K562 (cell line): ENCODE measurements around the gene SYNCRIP. TPM values are rescaled to one million over a fixed set of nuclear protein-coding genes. Genes with fewer than 3 reads are reported as not detected.

ENCODE experiments used
- ATAC-seq: fragments of 200-7000 bp; cut with Tn5 transposase; 3 replicates; pipeline ENCODE4 v1.9.1; 2020; ENCODE audit warnings: moderate library complexity
- BruUV-seq: library from RNA; stranded (reverse); fragments of 400-500 nt; replicated peaks from 2 replicates; lab custom pipeline; 2021; lab: Mats Ljungman, UMichigan
- CTCF ChIA-PET: fragments of 300-600 bp; formaldehyde crosslinking; extraction: SDS; loops from one replicate; lab custom pipeline; 2021; ENCODE audit warnings: low intra/inter-chr PET ratio; lab: Yijun Ruan, JAX
- POLR2A ChIA-PET: fragments of 300-600, 350-650 bp; sonication (Branson Sonifier 250); formaldehyde crosslinking; extraction: SDS; loops from one replicate; lab custom pipeline; 2021; ENCODE audit warnings: antibody characterized with exemption, inconsistent platforms; lab: Yijun Ruan, JAX
- DNase-seq, 4 experiments: peaks; one replicate each; pipeline versions ENCODE4 v3.0.0 to v3.0.0-alpha.2; 2011 to 2018; ENCODE audit warnings: low spot score in 3 of 4, mixed read lengths in 3 of 4; ENCODE audit errors: extremely low read depth in 1 of 4
- FAIRE-seq: peaks from 2 replicates; lab custom pipeline; 2011; peaks lifted over from hg19 to GRCh38; lab: Jason Lieb, UNC
- H2AFZ ChIP-seq: 2 replicates; pipeline ENCODE4 v1.6.0; 2011; ENCODE audit warnings: low read depth, low read length, control low read depth, inconsistent platforms
- H3K27ac ChIP-seq: fragments of 200-600 bp; 3 replicates; pipeline ENCODE4 v1.8.0; 2011; ENCODE audit warnings: low read depth, mild to moderate bottlenecking, control low read depth, inconsistent platforms, low read length, moderate library complexity, mixed read lengths; ENCODE audit errors: extremely low read depth
- H3K27me3 ChIP-seq, 2 experiments: fragments of 300-600 bp in 1 of 2; 2 replicates in 1 of 2; 3 replicates in 1 of 2; pipeline versions ENCODE4 v1.6.0 to v1.8.0; 2011; ENCODE audit warnings: inconsistent platforms in 2 of 2, low read length in 2 of 2, mild to moderate bottlenecking in 1 of 2, mixed read lengths in 1 of 2, moderate library complexity in 1 of 2; ENCODE audit not compliant: control insufficient read depth in 2 of 2, insufficient read depth in 2 of 2
- H3K36me3 ChIP-seq: fragments of 300-600 bp; 3 replicates; pipeline ENCODE4 v1.8.0; 2011; ENCODE audit warnings: mild to moderate bottlenecking, low read length, inconsistent platforms; ENCODE audit not compliant: control insufficient read depth, insufficient read depth
- H3K4me1 ChIP-seq, 2 experiments: fragments of 200-600 bp in 1 of 2; replicated peaks in 1 of 2; 2 replicates in 1 of 2; 3 replicates in 1 of 2; pipeline versions ENCODE4 v1.5.1 to v1.8.0; 2011; ENCODE audit warnings: inconsistent platforms in 2 of 2, low read length in 2 of 2, mild to moderate bottlenecking in 1 of 2, mixed read lengths in 1 of 2, moderate library complexity in 1 of 2; ENCODE audit not compliant: control insufficient read depth in 2 of 2, insufficient read depth in 2 of 2
- H3K4me2 ChIP-seq: 2 replicates; pipeline ENCODE4 v1.6.1; 2011; ENCODE audit warnings: low read length, control low read depth, inconsistent platforms, mixed read lengths; ENCODE audit not compliant: insufficient read depth
- H3K4me3 ChIP-seq: fragments of 200-600 bp; sonication (generic), shearing (Covaris generic); 2 replicates; pipeline ENCODE4 v1.5.1; 2016; ENCODE audit warnings: control low read depth, inconsistent platforms
- H3K79me2 ChIP-seq: fragments of 200-600 bp; 3 replicates; pipeline ENCODE4 v1.8.0; 2011; ENCODE audit warnings: low read length, inconsistent platforms; ENCODE audit not compliant: control insufficient read depth, insufficient read depth
- H3K9ac ChIP-seq, 2 experiments: 2 replicates each; pipeline versions ENCODE4 v1.6.0 to v1.6.1; 2011; ENCODE audit warnings: low read depth in 2 of 2, low read length in 2 of 2, control low read depth in 1 of 2, inconsistent platforms in 1 of 2, mild to moderate bottlenecking in 1 of 2, mixed read lengths in 1 of 2; ENCODE audit not compliant: insufficient read depth in 1 of 2
- H3K9me1 ChIP-seq: one replicate; pipeline ENCODE4 v1.6.0; 2011; ENCODE audit warnings: inconsistent platforms, mild to moderate bottlenecking, low read length, moderate library complexity; ENCODE audit not compliant: control insufficient read depth, insufficient read depth
- H3K9me3 ChIP-seq: replicated peaks from 2 replicates; pipeline ENCODE4 v1.5.1; 2011; ENCODE audit warnings: low read depth, low read length, inconsistent platforms; ENCODE audit not compliant: control insufficient read depth, insufficient read depth
- H4K20me1 ChIP-seq: replicated peaks from 2 replicates; pipeline ENCODE4 v1.6.1; 2011; ENCODE audit warnings: low read length, inconsistent platforms, mixed read lengths; ENCODE audit not compliant: control insufficient read depth, insufficient read depth
- ADNP ChIP-seq: fragments of 200-800 bp; sonication (Bioruptor generic); IDR thresholded peaks from 2 replicates; pipeline ENCODE4 v1.6.1; 2016; ENCODE audit warnings: missing genetic modification characterization, missing compliant biosample characterization
- NFIC ChIP-seq: fragments of 450-650 bp; IDR thresholded peaks from 2 replicates; pipeline ENCODE4 v1.6.1; 2017; ENCODE audit warnings: mild to moderate bottlenecking, inconsistent platforms
- ZNF121 ChIP-seq: sonication (generic); formaldehyde crosslinking; conservative IDR thresholded peaks from 2 replicates; pipeline ENCODE4 v1.8.0; 2022; ENCODE audit warnings: missing genetic modification reagents
- ZNF133 ChIP-seq: fragments of 250-450 bp; sonication (Bioruptor Pico); IDR thresholded peaks from 2 replicates; pipeline ENCODE4 v1.4.0; 2020; ENCODE audit warnings: mild to moderate bottlenecking
- ZNF431 ChIP-seq: sonication (generic); formaldehyde crosslinking; IDR thresholded peaks from 2 replicates; pipeline ENCODE4 v1.8.0; 2022; ENCODE audit warnings: mild to moderate bottlenecking, missing genetic modification reagents
- WGBS: fragments of 100-300 bp; shearing (Covaris generic); methylation state at CpG from one replicate; pipeline ENCODE4 v1.1.6; 2016; ENCODE audit warnings: low coverage, mixed read lengths; ENCODE audit not compliant: insufficient coverage; ENCODE audit errors: missing lambda C conversion rate; 5-methylcytosine and 5-hydroxymethylcytosine counted together
- in situ Hi-C: fragments of 300-500 bp; cut with MboI; formaldehyde crosslinking; loops from 4 replicates; pipeline ENCODE4 v1.15.0; 2018; ENCODE audit warnings: inconsistent platforms, mixed read lengths
- intact Hi-C: fragments of 100-400 bp; cut with micrococcal nuclease; formaldehyde crosslinking; loops from 2 replicates; pipeline ENCODE4 v1.14.2; 2022
- polyA plus RNA-seq, 8 experiments: library from polyadenylated mRNA; depleted of rRNA in 4 of 8; stranded (reverse) in 5 of 8; unstranded in 3 of 8; fragments of >200 nt; fragmentation: Nextera tagmentation in 2 of 8; fragmentation: Illumina TruSeq in 1 of 8; extraction: Ambion mirVana in 2 of 8; extraction: Trizol in 1 of 8; gene quantifications; 2 replicates each; pipeline versions ENCODE4 v1.2.1 to v1.2.3, GENCODE V29; 2011 to 2014; ENCODE audit warnings: inconsistent platforms in 1 of 8, missing spikeins in 1 of 8
- total RNA-seq, 7 experiments: library from RNA; depleted of rRNA in 6 of 7; stranded (reverse); fragments of >200 nt in 6 of 7; fragmentation: Illumina TruSeq in 2 of 7; extraction: Trizol in 2 of 7; gene quantifications; 2 replicates each; pipeline versions ENCODE4 v1.2.1 to v1.2.3, GENCODE V29; 2011 to 2021; ENCODE audit warnings: low replicate concordance in 1 of 7
- TF ChIP-seq, protein P1 (sequence below), 2 experiments: fragments of 450-650 bp in 1 of 2; IDR thresholded peaks; 2 replicates each; pipeline ENCODE4 v1.6.1; 2011 to 2017; ENCODE audit warnings: low read depth in 2 of 2, antibody characterized with exemption in 1 of 2, borderline replicate concordance in 1 of 2, low read length in 1 of 2, mild to moderate bottlenecking in 1 of 2, mixed read lengths in 1 of 2; ENCODE audit not compliant: control insufficient read depth in 1 of 2
- TF ChIP-seq, protein P2 (sequence below), 3 experiments: IDR thresholded peaks in 2 of 3; conservative IDR thresholded peaks in 1 of 3; 2 replicates each; pipeline ENCODE4 v1.5.1; 2011 to 2012; ENCODE audit warnings: low read length in 3 of 3, mild to moderate bottlenecking in 3 of 3, control low read depth in 2 of 3, improper control_type of control experiment in 1 of 3, inconsistent platforms in 1 of 3, low read depth in 1 of 3, mixed read lengths in 1 of 3, moderate library complexity in 1 of 3; ENCODE audit not compliant: insufficient read depth in 2 of 3

SYNCRIP gene
- total and polyA plus RNA-seq, 9 of the 15 experiments (the other 6 are each of a cell fraction or from before 2014, with no cell fraction given): 46.5 to 295 (median 140) TPM

DNA sequence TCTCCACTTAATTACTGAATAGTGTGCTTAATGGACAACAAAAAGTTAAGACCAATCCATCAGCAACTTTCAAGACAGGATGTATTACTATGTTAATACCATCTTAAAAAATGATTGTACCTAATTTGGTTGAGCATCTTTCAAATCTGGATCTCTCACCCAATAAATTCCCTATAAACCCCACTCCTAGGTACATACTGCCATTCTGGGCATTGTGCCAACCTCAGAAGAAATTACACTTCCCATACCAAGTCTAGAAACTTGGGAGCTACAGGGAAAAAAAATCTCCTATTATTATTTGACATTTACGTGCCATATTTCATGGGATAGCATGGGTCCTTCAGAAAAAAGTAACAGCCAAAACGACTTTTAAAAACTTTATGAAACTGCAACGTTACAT, 5.1 kb downstream of the SYNCRIP start:
- Histone ChIP-seq H3K4me3 (no peak overlapping the region), H3K27ac (no peak overlapping the region), H3K4me2 (no peak overlapping the region)
- DNase-seq: no peak
- no TSS peak for BruUV-seq
- POLR2A ChIA-PET: interaction anchor here (1.2 to 5.8 kb wide), 2 partner anchors 7 to 13 kb away, joined by 4 to 75 read pairs; no protein-coding TSS in a partner anchor
- TF ChIP-seq ZNF431 (CRISPR knock-in tag): no peak
- TF ChIP-seq NFIC: peak; percentile 74
- TF ChIP-seq, all 486 proteins: peak for 1
- no peaks in the 10 kb centered on the region for H3K9me3 ChIP-seq
- peaks cover 89% of the 10 kb centered on the region for H3K36me3 ChIP-seq
- no peaks in the 10 kb centered on the region for H3K9me1 ChIP-seq
- CTCF ChIA-PET: no interaction called here
- peaks cover 27% of the 10 kb centered on the region for H4K20me1 ChIP-seq
- no peaks in the 10 kb centered on the region for H3K27me3 ChIP-seq
- intact Hi-C loops (no loop called here), in situ Hi-C loops (no loop called here)
- no peak overlapping the region for H3K9ac ChIP-seq
- 84% methylated on average over 3 of the region's 3 CpGs for WGBS
- peaks cover 97% of the 10 kb centered on the region for H3K79me2 ChIP-seq
- FAIRE-seq (no peak), ATAC-seq (no peak)
- peaks cover 5 to 13% of the 10 kb centered on the region in 2 experiments; a peak in 3 of 5 replicates for H3K4me1 ChIP-seq
- no peak overlapping the region for H2AFZ ChIP-seq

DNA sequence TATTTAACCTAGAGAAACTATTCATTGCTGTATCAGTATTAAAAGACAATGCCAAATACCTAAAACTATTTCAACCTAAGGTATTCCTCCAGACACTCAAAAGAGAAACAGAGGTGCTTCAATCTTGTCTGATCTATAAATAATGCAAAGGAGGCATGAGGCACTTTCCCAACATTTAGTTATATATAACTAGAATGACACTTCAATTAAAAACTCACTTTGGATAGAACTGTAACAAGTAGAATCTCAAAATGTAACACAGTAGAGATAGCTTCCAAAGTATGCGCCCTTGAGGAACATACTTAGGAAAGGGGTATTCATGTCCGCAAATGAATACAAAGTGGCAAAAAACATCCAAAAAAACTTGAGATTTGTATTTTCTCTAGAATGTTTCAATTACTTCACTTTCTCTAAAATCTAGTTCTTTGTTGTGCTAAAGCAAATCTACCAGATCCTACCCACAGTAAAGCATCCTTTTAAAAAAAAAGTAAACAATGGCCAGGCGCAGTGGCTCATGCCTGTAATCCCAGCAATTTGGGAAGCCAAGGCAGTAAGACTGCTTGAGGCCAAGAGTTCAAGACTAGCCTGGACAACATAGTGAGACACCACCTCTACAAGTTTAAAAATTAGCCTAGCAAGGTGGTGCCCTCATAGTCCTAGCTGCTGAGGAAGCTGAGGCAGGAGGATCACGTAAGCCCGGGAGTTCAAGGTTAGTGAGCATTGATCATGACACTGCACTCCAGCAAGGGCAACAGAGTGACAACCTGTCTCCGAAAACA, 10.3 kb downstream of the SYNCRIP start:
- ChIA-PET CTCF (no interaction called here), POLR2A (interaction anchor here (0.6 to 6.3 kb wide), 8 partner anchors 8 to 46 kb away, joined by 3 to 75 read pairs (median 3); partner anchors contain the start of gene SYNCRIP)
- Histone ChIP-seq H3K9ac (no peak overlapping the region), H3K36me3 (peaks cover 96% of the 10 kb centered on the region), H2AFZ (no peak overlapping the region), H3K4me2 (no peak overlapping the region), H3K9me3 (no peaks in the 10 kb centered on the region), H3K4me3 (no peak overlapping the region), H3K27ac (no peak overlapping the region), H4K20me1 (peaks cover 10% of the 10 kb centered on the region), H3K79me2 (peaks cover 94% of the 10 kb centered on the region), H3K9me1 (no peaks in the 10 kb centered on the region), H3K27me3 (no peaks in the 10 kb centered on the region), H3K4me1 (no peaks in the 10 kb centered on the region; a peak in 1 of 5 replicates)
- DNase-seq (no peak), ATAC-seq (no peak; the same call in 2 of the 3 replicates), FAIRE-seq (no peak)
- intact Hi-C loops (no loop called here), in situ Hi-C loops (no loop called here)
- no TSS peak for BruUV-seq
- 95% methylated on average over 6 of the region's 6 CpGs for WGBS
- TF ChIP-seq ADNP: no peak
- TF ChIP-seq, protein P1, sequence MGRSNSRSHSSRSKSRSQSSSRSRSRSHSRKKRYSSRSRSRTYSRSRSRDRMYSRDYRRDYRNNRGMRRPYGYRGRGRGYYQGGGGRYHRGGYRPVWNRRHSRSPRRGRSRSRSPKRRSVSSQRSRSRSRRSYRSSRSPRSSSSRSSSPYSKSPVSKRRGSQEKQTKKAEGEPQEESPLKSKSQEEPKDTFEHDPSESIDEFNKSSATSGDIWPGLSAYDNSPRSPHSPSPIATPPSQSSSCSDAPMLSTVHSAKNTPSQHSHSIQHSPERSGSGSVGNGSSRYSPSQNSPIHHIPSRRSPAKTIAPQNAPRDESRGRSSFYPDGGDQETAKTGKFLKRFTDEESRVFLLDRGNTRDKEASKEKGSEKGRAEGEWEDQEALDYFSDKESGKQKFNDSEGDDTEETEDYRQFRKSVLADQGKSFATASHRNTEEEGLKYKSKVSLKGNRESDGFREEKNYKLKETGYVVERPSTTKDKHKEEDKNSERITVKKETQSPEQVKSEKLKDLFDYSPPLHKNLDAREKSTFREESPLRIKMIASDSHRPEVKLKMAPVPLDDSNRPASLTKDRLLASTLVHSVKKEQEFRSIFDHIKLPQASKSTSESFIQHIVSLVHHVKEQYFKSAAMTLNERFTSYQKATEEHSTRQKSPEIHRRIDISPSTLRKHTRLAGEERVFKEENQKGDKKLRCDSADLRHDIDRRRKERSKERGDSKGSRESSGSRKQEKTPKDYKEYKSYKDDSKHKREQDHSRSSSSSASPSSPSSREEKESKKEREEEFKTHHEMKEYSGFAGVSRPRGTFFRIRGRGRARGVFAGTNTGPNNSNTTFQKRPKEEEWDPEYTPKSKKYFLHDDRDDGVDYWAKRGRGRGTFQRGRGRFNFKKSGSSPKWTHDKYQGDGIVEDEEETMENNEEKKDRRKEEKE (IDR thresholded peaks at IDR 0.05; ENCODE audit: borderline replicate concordance in 1 of 2, control insufficient read depth in 1 of 2, low read depth in 2 of 2, low read length in 1 of 2): no peak
- TF ChIP-seq, protein P2, sequence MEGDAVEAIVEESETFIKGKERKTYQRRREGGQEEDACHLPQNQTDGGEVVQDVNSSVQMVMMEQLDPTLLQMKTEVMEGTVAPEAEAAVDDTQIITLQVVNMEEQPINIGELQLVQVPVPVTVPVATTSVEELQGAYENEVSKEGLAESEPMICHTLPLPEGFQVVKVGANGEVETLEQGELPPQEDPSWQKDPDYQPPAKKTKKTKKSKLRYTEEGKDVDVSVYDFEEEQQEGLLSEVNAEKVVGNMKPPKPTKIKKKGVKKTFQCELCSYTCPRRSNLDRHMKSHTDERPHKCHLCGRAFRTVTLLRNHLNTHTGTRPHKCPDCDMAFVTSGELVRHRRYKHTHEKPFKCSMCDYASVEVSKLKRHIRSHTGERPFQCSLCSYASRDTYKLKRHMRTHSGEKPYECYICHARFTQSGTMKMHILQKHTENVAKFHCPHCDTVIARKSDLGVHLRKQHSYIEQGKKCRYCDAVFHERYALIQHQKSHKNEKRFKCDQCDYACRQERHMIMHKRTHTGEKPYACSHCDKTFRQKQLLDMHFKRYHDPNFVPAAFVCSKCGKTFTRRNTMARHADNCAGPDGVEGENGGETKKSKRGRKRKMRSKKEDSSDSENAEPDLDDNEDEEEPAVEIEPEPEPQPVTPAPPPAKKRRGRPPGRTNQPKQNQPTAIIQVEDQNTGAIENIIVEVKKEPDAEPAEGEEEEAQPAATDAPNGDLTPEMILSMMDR (IDR thresholded peaks at IDR 0.05 in 2 of 3, conservative IDR thresholded peaks at IDR 0.05 in 1 of 3; ENCODE audit: insufficient read depth in 2 of 3, low read depth in 1 of 3, low read length in 3 of 3): no peak
- peak; percentile 76 for TF ChIP-seq ZNF121
- no peak for TF ChIP-seq ZNF133
